HepG2 (cell line): Measurements from ENCODE around the gene PHF23. TPM values are rescaled to one million over a fixed set of nuclear protein-coding genes. Genes with fewer than 3 reads are reported as not detected.
A peak's percentile ranks its signal among the peaks of the same experiment; 100 is the strongest.

Source experiments
- JUN ChIP-seq: sonication (generic); formaldehyde crosslinking; IDR thresholded peaks from 2 replicates; pipeline ENCODE4 v1.4.0; 2020; ENCODE audit warnings: mild to moderate bottlenecking, missing genetic modification reagents
- NBN ChIP-seq: fragments of 450-650 bp; conservative IDR thresholded peaks from 2 replicates; pipeline ENCODE4 v1.6.1; 2017
- POLR2A ChIP-seq, 2 experiments: IDR thresholded peaks; 2 replicates each; pipeline ENCODE4 v1.6.1; 2011; ENCODE audit warnings: low read depth in 2 of 2, low read length in 2 of 2, mild to moderate bottlenecking in 1 of 2, moderate library complexity in 1 of 2; ENCODE audit not compliant: insufficient read depth in 1 of 2
- RXRB ChIP-seq: IDR thresholded peaks from 2 replicates; pipeline ENCODE4 v1.6.1; 2016; ENCODE audit warnings: borderline replicate concordance, missing genetic modification reagents, missing compliant biosample characterization
- SYNCRIP ChIP-seq: fragments of 200-400 bp; formaldehyde crosslinking; IDR thresholded peaks from 2 replicates; pipeline ENCODE4 v1.6.1; 2018; ENCODE audit warnings: mild to moderate bottlenecking, low read depth, low read length; ENCODE audit not compliant: insufficient read depth
- TARDBP ChIP-seq: sonication (generic); formaldehyde crosslinking; IDR thresholded peaks from 2 replicates; pipeline ENCODE4 v1.8.0; 2022; ENCODE audit warnings: mild to moderate bottlenecking, missing genetic modification reagents
- ZC3H13 ChIP-seq: sonication (generic); formaldehyde crosslinking; IDR thresholded peaks from 2 replicates; pipeline ENCODE4 v1.8.1; 2023; ENCODE audit warnings: mild to moderate bottlenecking, missing genetic modification reagents, moderate library complexity
- ZNF143 ChIP-seq: sonication (generic); formaldehyde crosslinking; IDR thresholded peaks from 2 replicates; pipeline ENCODE4 v1.4.0; 2020; ENCODE audit warnings: missing genetic modification reagents
- ZNF605 ChIP-seq: sonication (generic); formaldehyde crosslinking; IDR thresholded peaks from 2 replicates; pipeline ENCODE4 v1.8.0; 2022; ENCODE audit warnings: mild to moderate bottlenecking, missing genetic modification reagents
- ZNF878 ChIP-seq: sonication (generic); formaldehyde crosslinking; IDR thresholded peaks from 2 replicates; pipeline ENCODE4 v1.8.1; 2023; ENCODE audit warnings: mild to moderate bottlenecking, missing genetic modification reagents, moderate library complexity
- ZSCAN12 ChIP-seq: sonication (generic); formaldehyde crosslinking; IDR thresholded peaks from 2 replicates; pipeline ENCODE4 v1.9.0; 2021; ENCODE audit warnings: mild to moderate bottlenecking, missing genetic modification reagents
- polyA plus RNA-seq, 8 experiments: library from polyadenylated mRNA; depleted of rRNA in 3 of 8; stranded (reverse) in 7 of 8; unstranded in 1 of 8; fragments of >200 nt; fragmentation: Illumina TruSeq in 4 of 8; extraction: Trizol in 4 of 8; gene quantifications; 2 replicates each; pipeline versions ENCODE4 v1.2.1 to v1.2.3, GENCODE V29; 2011 to 2016; ENCODE audit warnings: low read depth in 4 of 8, missing spikeins in 1 of 8, mixed read lengths in 1 of 8; ENCODE audit not compliant: insufficient read depth in 1 of 8
- total RNA-seq, 5 experiments: library from RNA; depleted of rRNA; stranded (reverse); fragments of >200 nt; fragmentation: Illumina TruSeq; extraction: Trizol; gene quantifications; 2 replicates each; pipeline ENCODE4 v1.2.3, GENCODE V29; 2016; ENCODE audit warnings: low read depth in 1 of 5
- TF ChIP-seq, protein P1 (sequence below): sonication (generic); formaldehyde crosslinking; conservative IDR thresholded peaks from 2 replicates; pipeline ENCODE4 v1.4.0; 2020; ENCODE audit warnings: missing genetic modification reagents

Gene PHF23
- total and polyA plus RNA-seq, 2 of the 13 experiments (the other 11 are each of a cell fraction or from before 2014, with no cell fraction given), result 27.6 to 33.2 TPM

GRCh38 chr17:7222093-7222971, 16.9 kb downstream of the PHF23 start (continued):
- TF ChIP-seq, protein P1, sequence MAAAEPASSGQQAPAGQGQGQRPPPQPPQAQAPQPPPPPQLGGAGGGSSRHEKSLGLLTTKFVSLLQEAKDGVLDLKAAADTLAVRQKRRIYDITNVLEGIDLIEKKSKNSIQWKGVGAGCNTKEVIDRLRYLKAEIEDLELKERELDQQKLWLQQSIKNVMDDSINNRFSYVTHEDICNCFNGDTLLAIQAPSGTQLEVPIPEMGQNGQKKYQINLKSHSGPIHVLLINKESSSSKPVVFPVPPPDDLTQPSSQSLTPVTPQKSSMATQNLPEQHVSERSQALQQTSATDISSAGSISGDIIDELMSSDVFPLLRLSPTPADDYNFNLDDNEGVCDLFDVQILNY (CRISPR knock-in tag), result no peak
- TF ChIP-seq ZC3H13 (CRISPR knock-in tag) (0 out of 2 replicates have a peak, but pooled peaks have one; percentile 30), POLR2A (IDR thresholded peaks at IDR 0.05; ENCODE audit: insufficient read depth in 1 of 2, low read depth in 2 of 2, low read length in 2 of 2) (peak; percentile 45 to 67; a peak in 1 of 4 replicates), TARDBP (CRISPR knock-in tag) (no peak), JUN (no peak), RXRB (CRISPR knock-in tag) (no peak), ZNF605 (CRISPR knock-in tag) (no peak), ZNF143 (no peak), ZNF878 (CRISPR knock-in tag) (no peak), ZSCAN12 (CRISPR knock-in tag) (no peak), NBN (no peak), SYNCRIP (no peak)
